Body of pancreas (tissue), 4 donors: Measurements from ENCODE around the gene GTF2B. TPM values are rescaled to one million over a fixed set of nuclear protein-coding genes. Genes with fewer than 3 reads are reported as not detected.
"Not testable (repeated sequence)": the region's sequence is repeated elsewhere in the genome, so short reads cannot be mapped to it uniquely, and the experiment has no call there.

Experiments used
- ATAC-seq: fragments of 150-250 bp; one replicate; pipeline ENCODE4 v1.9.1; 2016
- DNase-seq, 4 donors: peaks; one replicate each; pipeline ENCODE4 v3.0.0-alpha.2; 2019
- H3K27ac ChIP-seq, 4 donors: fragments of 200-600 bp; sonication (generic); 1 replicate in 3 of 4; 2 replicates in 1 of 4; pipeline versions ENCODE4 v1.5.1 to v1.6.1; 2016 to 2019; ENCODE audit warnings: mild to moderate bottlenecking in 1 of 4, mixed read lengths in 1 of 4, moderate library complexity in 1 of 4
- H3K27me3 ChIP-seq, 2 donors: fragments of 200-600 bp; sonication (generic); one replicate each; pipeline ENCODE4 v1.6.0; 2016; ENCODE audit warnings: mild to moderate bottlenecking in 1 of 2
- H3K36me3 ChIP-seq, 2 donors: fragments of 200-600 bp; sonication (generic); replicated peaks in 1 of 2; 2 replicates each; pipeline ENCODE4 v1.5.1; 2016; ENCODE audit warnings: low read depth in 2 of 2; ENCODE audit not compliant: insufficient read depth in 1 of 2
- H3K4me1 ChIP-seq: fragments of 200-600 bp; sonication (generic); one replicate; pipeline ENCODE4 v1.6.0; 2016
- H3K4me3 ChIP-seq, 2 donors: fragments of 200-600 bp; sonication (generic); 1 replicate in 1 of 2; 2 replicates in 1 of 2; pipeline ENCODE4 v1.5.1; 2016 to 2019
- H3K9me3 ChIP-seq, 3 donors: fragments of 200-600 bp; sonication (generic); 1 replicate in 2 of 3; 2 replicates in 1 of 3; pipeline ENCODE4 v1.5.1; 2016
- POLR2A ChIP-seq, 3 donors: fragments of 450-650 bp; IDR thresholded peaks; one replicate each; pipeline ENCODE4 v1.6.1; 2016; ENCODE audit warnings: antibody characterized with exemption in 3 of 3, mild to moderate bottlenecking in 2 of 3
- WGBS, 2 donors: methylation state at CpG; one replicate each; pipeline ENCODE4 v1.1.5; 2017; 5-methylcytosine and 5-hydroxymethylcytosine counted together
- intact Hi-C: fragments of 100-400 bp; cut with DNase I; formaldehyde crosslinking; loops from one replicate; pipeline ENCODE4 v1.15.1; 2023
- total RNA-seq, 2 donors: library from RNA; depleted of rRNA; stranded (reverse); fragments of >200 nt; gene quantifications; one replicate each; pipeline ENCODE4 v1.1.0, GENCODE V29; 2016
- TF ChIP-seq, protein P1 (sequence below), 7 experiments: fragments of 450-650 bp in 4 of 7; fragments of 200-600 bp in 3 of 7; sonication (generic) in 3 of 7; IDR thresholded peaks; one replicate each; pipeline ENCODE4 v1.5.1; 2016 to 2019; ENCODE audit warnings: antibody characterized with exemption in 7 of 7

The GTF2B gene
- total RNA-seq, 2 donors from 2014 or later = 5.9 to 16.9 TPM

DNA sequence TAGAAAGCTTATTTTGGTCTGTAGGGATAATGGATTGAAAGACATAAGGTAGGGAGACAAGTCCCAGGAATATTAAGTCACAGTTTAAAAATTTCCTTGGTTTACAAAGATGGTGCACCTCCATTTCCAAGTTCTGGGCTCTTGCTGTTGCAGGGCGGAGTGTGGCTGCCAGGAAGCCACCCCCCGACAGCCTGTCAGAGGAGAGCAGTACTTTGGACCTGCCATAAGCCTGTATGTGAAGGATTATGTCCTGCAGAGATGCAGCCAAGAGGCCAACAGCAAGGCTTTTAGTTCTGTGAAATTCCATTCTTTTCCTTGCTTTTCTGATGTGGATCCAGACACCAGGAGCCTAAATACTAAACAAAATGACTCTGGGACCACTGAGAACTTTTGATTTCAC, 31.9 kb upstream of the GTF2B start:
- Histone ChIP-seq H3K9me3 (peaks cover 0 to 11% (median 0%) of the 10 kb centered on the region in 3 donors), H3K27me3 (no peaks in the 10 kb centered on the region), H3K36me3 (peaks cover 0 to 6% of the 10 kb centered on the region in 2 donors), H3K4me1 (no peaks in the 10 kb centered on the region), H3K27ac (no peak overlapping the region), H3K4me3 (no peak overlapping the region)
- no peak for TF ChIP-seq POLR2A (IDR thresholded peaks at IDR 0.05)
- TF ChIP-seq, protein P1, sequence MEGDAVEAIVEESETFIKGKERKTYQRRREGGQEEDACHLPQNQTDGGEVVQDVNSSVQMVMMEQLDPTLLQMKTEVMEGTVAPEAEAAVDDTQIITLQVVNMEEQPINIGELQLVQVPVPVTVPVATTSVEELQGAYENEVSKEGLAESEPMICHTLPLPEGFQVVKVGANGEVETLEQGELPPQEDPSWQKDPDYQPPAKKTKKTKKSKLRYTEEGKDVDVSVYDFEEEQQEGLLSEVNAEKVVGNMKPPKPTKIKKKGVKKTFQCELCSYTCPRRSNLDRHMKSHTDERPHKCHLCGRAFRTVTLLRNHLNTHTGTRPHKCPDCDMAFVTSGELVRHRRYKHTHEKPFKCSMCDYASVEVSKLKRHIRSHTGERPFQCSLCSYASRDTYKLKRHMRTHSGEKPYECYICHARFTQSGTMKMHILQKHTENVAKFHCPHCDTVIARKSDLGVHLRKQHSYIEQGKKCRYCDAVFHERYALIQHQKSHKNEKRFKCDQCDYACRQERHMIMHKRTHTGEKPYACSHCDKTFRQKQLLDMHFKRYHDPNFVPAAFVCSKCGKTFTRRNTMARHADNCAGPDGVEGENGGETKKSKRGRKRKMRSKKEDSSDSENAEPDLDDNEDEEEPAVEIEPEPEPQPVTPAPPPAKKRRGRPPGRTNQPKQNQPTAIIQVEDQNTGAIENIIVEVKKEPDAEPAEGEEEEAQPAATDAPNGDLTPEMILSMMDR (IDR thresholded peaks at IDR 0.05) = no peak
- DNase-seq = no peak
- ATAC-seq = no peak
- WGBS, 2 donors = 93 to 100% methylated on average over 2 of the region's 2 CpGs
- intact Hi-C loops = no loop called here

DNA sequence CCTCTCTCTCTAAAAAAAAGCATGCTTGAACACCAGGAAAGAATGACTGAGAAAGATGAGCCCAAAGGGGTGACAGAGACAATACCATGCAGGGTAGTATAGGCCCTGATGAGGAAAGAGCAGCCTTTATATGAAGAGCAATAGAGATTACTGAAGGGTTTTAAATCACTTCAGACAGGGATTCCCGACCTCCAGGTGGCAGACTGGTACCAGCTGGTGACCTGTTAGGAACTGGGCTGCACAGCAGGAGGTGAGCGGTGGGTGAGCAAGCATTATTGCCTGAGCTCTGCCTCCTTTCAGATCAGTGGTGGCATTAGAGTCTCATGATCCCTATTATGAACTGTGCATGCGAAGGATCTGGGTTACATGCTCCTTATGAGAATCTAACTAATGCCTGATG, 30.8 kb upstream of the GTF2B start:
- 86 to 93% methylated on average over 3 of the region's 3 CpGs for WGBS, 2 donors
- intact Hi-C loops = no loop called here
- Histone ChIP-seq H3K9me3 (peaks cover 0 to 20% (median 0%) of the 10 kb centered on the region in 3 donors), H3K4me3 (no peak overlapping the region), H3K36me3 (peaks cover 0 to 6% of the 10 kb centered on the region in 2 donors), H3K27ac (no peak overlapping the region), H3K27me3 (no peaks in the 10 kb centered on the region), H3K4me1 (no peaks in the 10 kb centered on the region)
- no peak for TF ChIP-seq POLR2A (IDR thresholded peaks at IDR 0.05)
- TF ChIP-seq, protein P1 (IDR thresholded peaks at IDR 0.05) = no peak
- ATAC-seq = no peak
- DNase-seq = no peak

DNA sequence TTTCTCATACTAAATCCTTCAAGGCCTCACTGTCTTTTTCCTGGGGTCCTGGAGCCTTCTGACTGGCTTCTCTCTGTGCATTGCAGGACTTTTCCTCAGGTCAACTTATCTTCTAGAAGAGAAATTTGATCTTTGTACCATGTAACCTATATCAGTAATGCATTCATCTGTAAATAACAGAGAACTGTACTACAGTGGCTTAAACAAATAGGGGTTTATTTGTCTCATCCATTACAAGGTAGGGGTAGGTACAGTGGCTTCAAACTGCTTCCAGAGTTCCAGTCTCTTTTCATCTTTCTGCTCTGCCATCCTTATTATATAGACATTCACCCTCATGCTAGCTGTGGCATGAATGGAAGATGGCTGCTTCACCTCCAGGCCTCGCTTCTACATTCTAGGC, 29.5 kb upstream of the GTF2B start:
- ATAC-seq (no peak), DNase-seq (no peak)
- no peak overlapping the region for H3K27ac ChIP-seq
- H3K9me3 ChIP-seq = peaks cover 0 to 23% (median 0%) of the 10 kb centered on the region in 3 donors
- H3K36me3 ChIP-seq = peaks cover 0 to 6% of the 10 kb centered on the region in 2 donors
- TF ChIP-seq POLR2A (IDR thresholded peaks at IDR 0.05) = no peak
- TF ChIP-seq, protein P1 (IDR thresholded peaks at IDR 0.05) = no peak
- intact Hi-C loops = no loop called here
- 95 to 96% methylated on average over 1 of the region's 1 CpG for WGBS, 2 donors
- no peaks in the 10 kb centered on the region for H3K27me3 ChIP-seq
- H3K4me1 ChIP-seq = no peaks in the 10 kb centered on the region
- no peak overlapping the region for H3K4me3 ChIP-seq

DNA sequence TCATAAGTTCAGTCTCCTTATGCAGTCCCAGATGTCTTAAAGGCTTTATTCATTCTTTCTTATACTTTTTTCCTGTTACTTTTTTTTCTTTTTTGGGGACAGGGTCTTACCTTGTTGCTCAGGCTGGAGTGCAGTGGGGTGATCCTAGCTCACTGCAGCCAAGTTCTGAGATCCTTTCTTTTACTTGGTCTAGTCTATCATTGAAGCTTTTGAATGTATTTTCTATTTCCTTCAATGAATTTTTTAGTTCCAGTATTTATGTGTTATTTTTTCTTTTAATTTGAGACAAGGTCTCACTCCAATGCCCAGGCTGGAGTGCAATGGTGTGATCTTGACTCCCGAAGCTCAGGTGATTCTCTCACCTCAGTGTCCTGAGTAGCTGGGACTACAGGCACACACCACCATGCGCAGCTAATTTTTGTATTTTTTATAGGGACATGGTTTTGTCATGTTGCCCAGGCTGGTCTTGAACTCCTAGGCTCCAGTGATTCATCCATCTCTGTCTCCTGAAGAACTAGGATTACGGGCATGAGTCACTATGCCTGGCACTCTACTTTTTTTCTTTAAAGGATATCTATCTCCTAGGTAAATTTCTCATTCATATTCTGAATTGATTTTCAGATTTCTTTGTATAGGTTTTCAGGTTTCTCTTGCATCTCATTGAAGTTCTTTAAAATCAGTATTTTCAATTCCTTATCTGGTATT, 26.1 kb upstream of the GTF2B start:
- H3K9me3 ChIP-seq = peaks cover 0 to 23% (median 0%) of the 10 kb centered on the region in 3 donors
- no peak for DNase-seq
- intact Hi-C loops = no loop called here
- H3K36me3 ChIP-seq = peaks cover 0 to 6% of the 10 kb centered on the region in 2 donors
- no peak overlapping the region for H3K4me3 ChIP-seq
- no peak for TF ChIP-seq POLR2A (IDR thresholded peaks at IDR 0.05)
- TF ChIP-seq, protein P1 (IDR thresholded peaks at IDR 0.05) = no peak
- WGBS, 2 donors = 96 to 100% methylated on average over 3 of the region's 3 CpGs
- no peaks in the 10 kb centered on the region for H3K4me1 ChIP-seq
- no peak overlapping the region for H3K27ac ChIP-seq
- ATAC-seq = no peak
- H3K27me3 ChIP-seq = no peaks in the 10 kb centered on the region

DNA sequence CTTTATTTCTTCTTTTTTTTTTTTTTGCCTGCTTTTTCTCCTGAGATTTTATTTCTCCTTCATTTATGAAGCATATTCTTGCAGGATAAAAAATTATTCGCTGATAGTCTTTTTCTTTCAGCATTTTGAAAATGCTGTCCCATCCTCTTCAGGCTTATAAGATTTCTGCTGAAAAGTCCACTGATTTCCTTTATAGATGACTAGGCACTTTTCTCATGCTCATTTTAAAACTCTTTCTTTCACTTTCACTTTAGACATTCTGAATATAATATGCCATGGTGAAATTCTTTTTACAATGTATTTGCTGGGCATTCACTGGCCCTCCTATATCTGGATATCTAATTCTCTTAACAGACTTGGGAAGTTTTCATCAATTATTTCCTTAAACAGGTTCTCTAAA, 25.5 kb upstream of the GTF2B start:
- Histone ChIP-seq H3K27ac (no peak overlapping the region), H3K4me3 (no peak overlapping the region), H3K4me1 (no peaks in the 10 kb centered on the region), H3K27me3 (no peaks in the 10 kb centered on the region), H3K36me3 (peaks cover 0 to 6% of the 10 kb centered on the region in 2 donors), H3K9me3 (peaks cover 0 to 23% (median 0%) of the 10 kb centered on the region in 3 donors)
- TF ChIP-seq POLR2A (IDR thresholded peaks at IDR 0.05) = no peak
- TF ChIP-seq, protein P1 (IDR thresholded peaks at IDR 0.05) = no peak
- no peak for ATAC-seq
- no peak for DNase-seq
- intact Hi-C loops = no loop called here
- 45 to 46% methylated on average over 1 of the region's 1 CpG for WGBS, 2 donors

DNA sequence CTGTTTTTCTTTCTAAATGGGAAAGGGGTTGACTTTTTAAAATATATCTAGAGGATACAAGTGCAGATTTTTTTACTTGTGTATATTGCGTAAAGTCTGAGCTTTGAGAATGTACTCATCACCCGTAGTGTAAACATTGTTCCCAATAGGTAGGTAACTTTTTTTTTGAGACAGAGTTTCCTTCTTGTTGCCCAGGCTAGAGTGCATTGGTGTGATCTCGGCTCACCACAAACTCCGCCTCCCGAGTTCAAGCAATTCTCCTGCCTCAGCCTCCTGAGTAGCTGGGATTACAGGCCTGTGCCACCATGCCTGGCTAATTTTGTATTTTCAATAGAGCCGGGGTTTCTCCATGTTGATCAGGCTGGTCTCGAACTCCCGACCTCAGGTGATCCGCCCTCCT, 20.4 kb upstream of the GTF2B start:
- H3K27me3 ChIP-seq, H3K27ac ChIP-seq, H3K4me1 ChIP-seq, H3K4me3 ChIP-seq, intact Hi-C loops, DNase-seq, ATAC-seq, H3K9me3 ChIP-seq, H3K36me3 ChIP-seq: not testable (repeated sequence)
- WGBS, 2 donors = 88 to 93% methylated on average over 9 of the region's 9 CpGs
